BE2C (cell line): ENCODE measurements around the gene VSTM2B.
"Not testable (repeated sequence)": the region's sequence is repeated elsewhere in the genome, so short reads cannot be mapped to it uniquely, and the experiment has no call there.

ENCODE experiments used
- DNase-seq: peaks from one replicate; pipeline ENCODE4 v3.0.0-alpha.2; 2020
- H3K27me3 ChIP-seq: fragments of 250-450 bp; sonication (Bioruptor Pico); 2 replicates; pipeline ENCODE4 v1.5.1; 2020; ENCODE audit warnings: mild to moderate bottlenecking
- H3K36me3 ChIP-seq: fragments of 250-450 bp; sonication (Bioruptor Pico); 2 replicates; pipeline ENCODE4 v1.5.1; 2020; ENCODE audit warnings: mild to moderate bottlenecking
- H3K4me1 ChIP-seq: fragments of 250-450 bp; sonication (Bioruptor Pico); 2 replicates; pipeline ENCODE4 v1.5.1; 2020
- H3K4me3 ChIP-seq: 2 replicates; pipeline ENCODE4 v1.5.1; 2011; ENCODE audit warnings: low read depth, low read length
- H3K9me3 ChIP-seq: fragments of 250-450 bp; sonication (Bioruptor Pico); 2 replicates; pipeline ENCODE4 v1.5.1; 2020
- CTCF ChIP-seq: IDR thresholded peaks from 2 replicates; pipeline ENCODE4 v1.5.1; 2012; ENCODE audit warnings: mild to moderate bottlenecking, low read depth, low read length

Gene VSTM2B

GRCh38 chr19:29540114-29540513 lies 14.3 kb downstream of the VSTM2B start:
- H3K4me3 ChIP-seq: no peak overlapping the region
- DNase-seq: no peak
- no peak for TF ChIP-seq CTCF

GRCh38 chr19:29541473-29542253 lies 15.9 kb downstream of the VSTM2B start:
- no peaks in the 10 kb centered on the region for H3K36me3 ChIP-seq
- H3K4me3 ChIP-seq: no peak overlapping the region
- no peak for TF ChIP-seq CTCF
- no peaks in the 10 kb centered on the region for H3K27me3 ChIP-seq
- H3K4me1 ChIP-seq: no peaks in the 10 kb centered on the region
- H3K9me3 ChIP-seq: no peaks in the 10 kb centered on the region
- DNase-seq: no peak

More at GRCh38 chr19:29540114-29540513, 14.3 kb downstream of the VSTM2B start:
- H3K4me1 ChIP-seq: no peaks in the 10 kb centered on the region
- H3K9me3 ChIP-seq: no peaks in the 10 kb centered on the region
- H3K36me3 ChIP-seq: no peaks in the 10 kb centered on the region
- no peaks in the 10 kb centered on the region for H3K27me3 ChIP-seq

DNA sequence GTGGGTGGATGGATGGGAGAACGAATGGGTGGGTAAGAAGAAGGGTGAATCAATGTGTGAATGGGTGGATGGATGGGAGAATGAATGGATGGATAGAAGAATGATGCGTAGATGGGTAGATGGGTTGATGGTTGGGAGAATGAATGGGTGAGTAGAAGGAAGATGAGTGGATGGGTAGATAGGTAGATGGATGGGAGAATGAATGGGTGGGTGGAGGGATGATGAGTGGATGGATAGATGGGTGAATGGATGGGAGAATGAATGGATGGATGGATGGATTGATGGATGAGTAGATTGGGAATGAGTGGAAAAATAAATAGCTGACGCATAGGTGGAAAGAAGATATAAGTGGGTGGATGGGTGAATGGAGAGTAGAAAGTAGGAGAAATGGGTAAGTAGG lies 16.5 kb downstream of the VSTM2B start:
- Histone ChIP-seq H3K27me3 (no peaks in the 10 kb centered on the region), H3K36me3 (no peaks in the 10 kb centered on the region), H3K4me3 (no peak overlapping the region)

DNA sequence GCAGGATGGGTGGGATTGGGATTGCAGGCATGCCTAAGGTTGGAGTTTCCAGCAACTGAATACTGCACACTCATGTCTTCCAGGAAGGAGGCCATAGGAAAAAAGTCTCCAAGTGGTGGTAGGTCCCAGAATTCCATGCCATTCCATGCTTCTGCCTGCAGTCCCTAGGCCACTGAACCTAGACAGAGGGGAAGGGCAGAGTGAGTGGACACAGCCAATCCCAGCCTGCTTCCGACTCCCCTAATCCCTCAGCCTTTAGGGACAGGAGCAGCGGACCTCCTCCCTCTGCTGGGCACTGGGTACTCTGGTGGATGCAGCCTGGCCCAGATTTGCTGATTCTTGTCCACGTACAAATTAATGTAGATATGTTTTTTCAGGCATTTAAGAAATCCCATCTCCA lies 17.0 kb downstream of the VSTM2B start:
- TF ChIP-seq CTCF: no peak
- no peak for DNase-seq
- Histone ChIP-seq H3K27me3 (no peaks in the 10 kb centered on the region), H3K4me1 (no peaks in the 10 kb centered on the region), H3K9me3 (no peaks in the 10 kb centered on the region), H3K36me3 (no peaks in the 10 kb centered on the region), H3K4me3 (no peak overlapping the region)

More for the DNA sequence above, 16.5 kb downstream of the VSTM2B start:
- no peak for DNase-seq
- Histone ChIP-seq H3K9me3 (no peaks in the 10 kb centered on the region), H3K4me1 (no peaks in the 10 kb centered on the region)
- TF ChIP-seq CTCF: no peak

DNA sequence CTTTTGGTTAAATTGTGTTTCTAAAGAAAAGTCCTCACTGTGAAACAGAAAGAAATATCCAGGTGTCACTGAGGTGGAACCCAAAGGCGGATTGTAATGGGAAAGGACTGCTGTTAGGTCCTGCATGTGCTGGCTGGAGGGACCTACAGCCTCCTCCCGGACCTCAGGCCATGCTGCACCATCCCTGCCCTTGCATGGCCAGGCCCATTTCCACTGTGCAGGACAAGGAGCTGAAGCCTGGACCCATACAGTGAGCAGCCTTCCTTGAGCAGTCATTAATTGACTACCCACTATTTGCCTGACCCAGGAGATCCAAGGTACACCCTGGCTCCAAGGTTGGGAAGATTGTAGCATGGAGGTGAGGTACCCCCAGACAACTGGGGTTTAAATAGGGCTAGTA lies 17.6 kb downstream of the VSTM2B start:
- no peaks in the 10 kb centered on the region for H3K9me3 ChIP-seq
- TF ChIP-seq CTCF: no peak
- no peak overlapping the region for H3K4me3 ChIP-seq
- H3K4me1 ChIP-seq: no peaks in the 10 kb centered on the region
- H3K27me3 ChIP-seq: no peaks in the 10 kb centered on the region
- no peak for DNase-seq
- H3K36me3 ChIP-seq: no peaks in the 10 kb centered on the region

GRCh38 chr19:29544656-29545360 lies 19.0 kb downstream of the VSTM2B start:
- DNase-seq: no peak
- H3K36me3 ChIP-seq: no peaks in the 10 kb centered on the region

DNA sequence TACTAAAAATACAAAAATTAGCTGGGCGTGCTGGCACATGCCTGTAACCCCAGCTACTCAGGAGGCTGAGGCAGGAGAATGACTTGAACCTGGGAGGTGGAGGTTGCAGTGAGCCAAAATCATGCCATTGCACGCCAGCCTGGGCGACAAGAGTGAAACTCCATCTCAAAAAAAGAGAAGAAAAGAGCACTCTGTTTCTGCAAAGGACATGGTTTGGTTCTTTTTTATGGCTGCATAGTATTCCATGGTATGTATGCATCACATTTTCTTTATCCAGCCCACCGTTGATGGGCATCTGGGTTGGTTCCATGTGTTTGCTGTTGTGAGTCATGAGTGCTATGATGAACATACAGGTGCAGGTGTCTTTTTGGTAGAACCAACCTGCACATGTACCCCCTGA lies 19.7 kb downstream of the VSTM2B start:
- H3K36me3 ChIP-seq, H3K4me1 ChIP-seq, DNase-seq, H3K27me3 ChIP-seq, H3K9me3 ChIP-seq, H3K4me3 ChIP-seq: not testable (repeated sequence)

More at GRCh38 chr19:29544656-29545360, 19.0 kb downstream of the VSTM2B start:
- Histone ChIP-seq H3K4me3 (no peak overlapping the region), H3K9me3 (no peaks in the 10 kb centered on the region), H3K4me1 (no peaks in the 10 kb centered on the region), H3K27me3 (no peaks in the 10 kb centered on the region)
- TF ChIP-seq CTCF: no peak
